Hepatocyte (in vitro differentiated cells): ENCODE results near the gene PIK3R5.

Experiments
- CTCF ChIP-seq: fragments of 200-600 bp; sonication (generic); IDR thresholded peaks from 2 replicates; pipeline ENCODE4 v1.5.1; 2016; ENCODE audit warnings: antibody characterized with exemption, mild to moderate bottlenecking; ENCODE audit not compliant: poor library complexity
- EZH2phosphoT487 ChIP-seq: fragments of 200-600 bp; sonication (generic); IDR thresholded peaks from one replicate; pipeline ENCODE4 v1.6.1; 2018; ENCODE audit warnings: antibody characterized with exemption, mild to moderate bottlenecking, low read depth, moderate library complexity; ENCODE audit not compliant: unreplicated experiment, severe bottlenecking

- TF ChIP-seq CTCF (no peak), EZH2phosphoT487 (no peak)
Measured at GRCh38 chr17:8954339-8954738, 11.2 kb downstream of the PIK3R5 start.
